Esophagus squamous epithelium (tissue), 4 donors: ENCODE results near the gene APBA2.

Experiments
- POLR2A ChIP-seq, 4 donors: fragments of 450-650 bp; IDR thresholded peaks; one replicate each; pipeline ENCODE4 v1.6.1; 2017; ENCODE audit warnings: antibody characterized with exemption in 4 of 4, mild to moderate bottlenecking in 4 of 4, moderate library complexity in 3 of 4
- TF ChIP-seq, protein P1 (sequence below), 6 experiments: fragments of 450-650 bp in 4 of 6; fragments of 200-600 bp in 2 of 6; sonication (generic) in 2 of 6; IDR thresholded peaks; one replicate each; pipeline ENCODE4 v1.5.1; 2016 to 2019; ENCODE audit warnings: antibody characterized with exemption in 6 of 6, mild to moderate bottlenecking in 4 of 6, moderate library complexity in 4 of 6

DNA sequence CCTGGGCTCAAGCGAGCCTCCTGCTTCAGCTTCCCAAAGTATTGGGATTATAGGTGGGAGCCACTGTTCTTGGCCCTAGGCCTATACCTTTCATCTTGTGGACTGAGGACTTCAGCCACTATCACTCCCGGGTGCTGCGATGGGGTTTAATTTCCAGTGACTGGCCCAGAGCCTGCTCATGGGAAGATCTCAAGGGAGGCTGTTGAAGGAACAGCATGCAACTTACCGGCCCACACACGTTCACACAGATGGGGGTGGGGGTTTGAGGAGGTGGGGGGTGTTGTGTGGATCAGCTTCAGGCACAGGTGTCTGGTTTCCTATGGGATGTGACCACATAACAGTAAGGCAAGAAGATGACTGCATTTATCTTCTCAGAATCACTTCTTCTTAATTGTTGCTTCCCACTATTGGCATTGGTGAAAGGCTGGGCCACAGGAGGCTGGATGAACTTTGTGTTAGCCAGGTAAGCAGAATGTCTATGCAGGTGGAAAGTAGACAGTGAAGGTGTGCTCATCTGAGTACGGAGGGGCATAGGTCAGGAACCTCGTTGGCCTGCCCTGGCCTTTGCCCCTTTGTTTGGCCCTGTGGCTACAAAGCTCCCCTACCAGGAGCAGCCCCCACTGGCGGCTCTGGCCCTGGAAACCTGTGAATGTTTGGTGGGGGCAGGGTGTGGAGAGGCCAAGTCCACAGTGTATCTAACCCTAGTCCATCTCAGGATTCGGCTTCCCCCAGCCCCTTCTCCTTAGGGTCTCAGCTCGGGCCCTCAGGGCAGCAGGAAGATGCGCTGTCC lies 1.4 kb upstream of the APBA2 start:
- TF ChIP-seq, protein P1, sequence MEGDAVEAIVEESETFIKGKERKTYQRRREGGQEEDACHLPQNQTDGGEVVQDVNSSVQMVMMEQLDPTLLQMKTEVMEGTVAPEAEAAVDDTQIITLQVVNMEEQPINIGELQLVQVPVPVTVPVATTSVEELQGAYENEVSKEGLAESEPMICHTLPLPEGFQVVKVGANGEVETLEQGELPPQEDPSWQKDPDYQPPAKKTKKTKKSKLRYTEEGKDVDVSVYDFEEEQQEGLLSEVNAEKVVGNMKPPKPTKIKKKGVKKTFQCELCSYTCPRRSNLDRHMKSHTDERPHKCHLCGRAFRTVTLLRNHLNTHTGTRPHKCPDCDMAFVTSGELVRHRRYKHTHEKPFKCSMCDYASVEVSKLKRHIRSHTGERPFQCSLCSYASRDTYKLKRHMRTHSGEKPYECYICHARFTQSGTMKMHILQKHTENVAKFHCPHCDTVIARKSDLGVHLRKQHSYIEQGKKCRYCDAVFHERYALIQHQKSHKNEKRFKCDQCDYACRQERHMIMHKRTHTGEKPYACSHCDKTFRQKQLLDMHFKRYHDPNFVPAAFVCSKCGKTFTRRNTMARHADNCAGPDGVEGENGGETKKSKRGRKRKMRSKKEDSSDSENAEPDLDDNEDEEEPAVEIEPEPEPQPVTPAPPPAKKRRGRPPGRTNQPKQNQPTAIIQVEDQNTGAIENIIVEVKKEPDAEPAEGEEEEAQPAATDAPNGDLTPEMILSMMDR (IDR thresholded peaks at IDR 0.05) = no peak
- TF ChIP-seq POLR2A (IDR thresholded peaks at IDR 0.05) = no peak
